Activated naive CD8-positive, alpha-beta T cell (primary cell): ENCODE data around the gene NPB.
"Not testable (repeated sequence)": the region's sequence is repeated elsewhere in the genome, so short reads cannot be mapped to it uniquely, and the experiment has no call there.

ENCODE experiments used
- H3K27ac Mint-ChIP-seq: one replicate; pipeline ENCODE4 v1.8.0; 2021; ENCODE audit warnings: mixed read lengths
- H3K27me3 Mint-ChIP-seq: one replicate; pipeline ENCODE4 v1.8.0; 2021; ENCODE audit warnings: mixed read lengths
- H3K36me3 Mint-ChIP-seq: one replicate; pipeline ENCODE4 v1.8.0; 2021; ENCODE audit warnings: mixed read lengths
- H3K4me1 Mint-ChIP-seq: one replicate; pipeline ENCODE4 v1.8.0; 2021; ENCODE audit warnings: low read depth, mixed read lengths
- H3K4me3 Mint-ChIP-seq: one replicate; pipeline ENCODE4 v1.8.0; 2021; ENCODE audit warnings: mild to moderate bottlenecking, mixed read lengths
- H3K9me3 Mint-ChIP-seq: one replicate; pipeline ENCODE4 v1.8.0; 2021; ENCODE audit warnings: low read depth, mixed read lengths

Gene NPB

DNA sequence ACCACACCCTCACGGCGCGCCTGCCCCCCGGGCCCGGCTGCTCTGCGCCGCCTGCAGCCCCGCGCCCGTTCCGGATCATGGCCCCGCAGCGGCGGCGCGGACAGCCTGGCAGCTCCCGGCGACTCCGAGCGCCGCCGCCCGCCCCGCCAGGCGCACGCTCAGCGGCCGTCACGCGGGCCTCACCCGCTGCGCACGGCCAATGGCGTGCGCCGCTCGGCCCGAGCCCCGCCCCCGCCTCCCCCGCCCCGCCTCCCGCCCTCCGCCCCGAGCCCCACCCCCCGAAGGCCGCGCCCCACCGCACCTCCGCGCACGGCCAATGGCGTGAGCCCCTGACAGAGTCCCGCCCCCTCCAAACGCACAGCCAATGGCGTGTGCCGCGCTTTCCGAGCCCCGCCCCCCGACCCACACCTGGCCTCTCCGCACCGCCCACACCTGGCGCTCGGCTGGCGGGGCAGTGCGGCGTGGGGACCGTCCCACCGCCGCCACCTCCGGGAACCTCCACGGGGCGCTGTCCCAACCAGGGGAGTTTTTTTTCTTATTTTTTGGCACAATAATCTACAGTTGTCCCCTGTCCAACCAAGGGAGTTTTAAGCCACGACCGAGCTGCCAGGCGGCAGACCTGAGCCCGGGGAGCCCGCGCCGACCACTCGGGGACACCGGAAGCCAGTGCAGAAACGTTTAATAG lies 9.4 kb downstream of the NPB start, which contains the start of gene PCYT2:
Gene PCYT2 (minus strand): TSS at position 123 of the 685 bp plus-strand sequence. CDS start 44 bp downstream, at position 79.
- H3K27ac Mint-ChIP-seq: no peak within 1 kb of the TSS

DNA sequence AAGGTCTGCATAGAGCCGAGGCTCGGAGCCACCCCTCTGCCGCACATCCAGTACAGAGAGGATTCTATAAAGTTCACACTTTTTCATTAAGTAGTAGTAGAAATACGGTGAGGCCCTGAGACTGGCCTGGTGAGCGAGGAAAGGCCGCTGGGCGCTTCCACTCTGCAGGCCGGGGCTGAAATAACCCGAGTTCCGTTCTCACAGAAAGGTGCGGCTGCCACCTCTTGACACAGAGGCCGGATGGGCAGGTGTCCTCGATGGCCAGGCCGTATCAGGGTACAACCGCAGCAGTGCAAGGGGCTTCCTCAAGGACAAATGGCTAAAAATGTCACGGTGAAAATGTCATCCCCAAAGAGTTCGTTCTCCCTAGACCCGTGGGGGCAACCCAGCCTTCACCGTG lies 9.9 kb downstream of the NPB start:
- Mint-ChIP-seq H3K27me3 (no peaks in the 10 kb centered on the region), H3K4me1 (peaks cover 18% of the 10 kb centered on the region), H3K9me3 (no peaks in the 10 kb centered on the region), H3K4me3 (peak overlapping the region; percentile 42), H3K36me3 (peaks cover 6% of the 10 kb centered on the region), H3K27ac (no peak overlapping the region)

More for the DNA sequence above, 9.4 kb downstream of the NPB start, which contains the start of gene PCYT2:
- Mint-ChIP-seq H3K9me3 (no peaks in the 10 kb centered on the region), H3K36me3 (peaks cover 4% of the 10 kb centered on the region), H3K4me3 (peak within 1 kb of the TSS; percentile 86), H3K27me3 (no peaks in the 10 kb centered on the region), H3K4me1 (peaks cover 13% of the 10 kb centered on the region)

DNA sequence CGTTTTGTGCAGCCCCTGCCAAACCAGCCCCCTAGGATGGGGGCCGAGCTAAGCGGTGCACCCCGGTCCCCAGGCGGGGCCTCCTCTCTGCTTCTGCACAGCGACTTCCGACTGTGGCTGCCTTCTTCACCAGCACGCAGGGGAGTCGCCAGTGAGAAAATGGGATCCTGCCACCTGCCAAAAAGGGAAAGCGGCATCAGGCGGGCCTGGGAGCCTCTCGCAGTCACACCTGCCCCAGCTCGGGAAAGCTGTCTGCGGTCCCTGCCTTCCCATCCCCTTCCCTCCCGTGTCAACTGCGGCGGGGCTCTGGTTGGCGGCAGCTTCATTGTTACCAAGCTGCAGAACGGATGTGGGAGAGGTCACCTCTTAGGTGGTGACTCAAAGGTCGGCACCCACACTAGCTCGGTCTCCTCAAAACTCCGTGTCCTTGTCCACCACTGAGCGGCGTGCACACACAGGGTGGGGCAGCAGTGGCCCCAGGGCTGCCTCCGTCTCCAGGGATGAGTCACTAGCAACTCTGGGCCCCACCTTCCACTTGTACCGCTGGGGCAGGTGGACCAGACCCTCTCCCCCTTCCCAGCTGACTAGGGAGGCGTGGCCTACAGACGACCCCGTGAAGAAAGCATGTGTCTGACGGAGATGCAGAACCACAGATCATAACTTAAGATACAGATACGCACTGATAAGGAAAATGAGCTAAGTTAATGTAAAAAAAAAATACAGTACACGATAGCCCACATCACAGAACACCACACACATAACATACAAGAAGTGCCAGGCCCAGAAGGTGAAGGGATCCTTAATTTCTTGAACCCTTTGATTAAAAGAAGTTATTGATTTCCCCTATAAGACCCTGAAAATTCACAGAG lies 10.6 kb downstream of the NPB start:
- peaks cover 23% of the 10 kb centered on the region for H3K4me1 Mint-ChIP-seq
- no peak overlapping the region for H3K27ac Mint-ChIP-seq
- H3K36me3 Mint-ChIP-seq: peaks cover 6% of the 10 kb centered on the region
- H3K4me3 Mint-ChIP-seq: no peak overlapping the region
- no peaks in the 10 kb centered on the region for H3K27me3 Mint-ChIP-seq
- no peaks in the 10 kb centered on the region for H3K9me3 Mint-ChIP-seq

DNA sequence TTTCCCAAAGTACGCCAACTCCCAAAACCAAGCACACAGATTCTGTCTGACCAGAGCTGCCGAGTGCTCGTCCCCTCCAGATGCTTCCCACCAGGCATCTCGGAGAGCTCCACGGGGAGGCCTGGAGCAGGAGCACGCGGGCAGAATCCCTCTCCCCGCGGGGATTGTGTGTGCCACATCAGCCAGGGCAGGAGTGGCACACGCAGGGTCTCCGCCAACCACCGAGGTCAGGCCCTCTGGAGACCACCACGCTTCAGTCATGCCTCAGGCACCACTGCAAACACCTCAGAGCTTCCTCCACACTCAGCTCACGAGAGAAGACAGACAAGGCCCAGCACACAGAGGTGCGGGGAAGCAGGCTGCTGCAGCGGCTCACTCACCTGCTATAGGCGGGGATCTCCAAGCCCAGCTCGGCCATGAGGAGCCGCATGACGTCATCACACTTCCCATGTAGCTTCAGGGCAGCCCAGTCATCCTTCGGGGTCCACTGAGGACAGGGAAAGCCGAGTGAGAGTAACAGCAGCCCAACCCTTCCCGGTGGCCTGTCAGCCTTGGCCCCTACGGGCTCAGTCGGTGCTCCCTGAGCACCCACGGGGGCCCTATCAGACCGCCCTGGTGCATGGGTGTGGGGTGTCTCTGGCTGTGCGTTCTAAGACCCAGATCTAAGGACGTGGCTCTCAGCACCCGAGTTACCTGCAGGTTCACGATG lies 11.5 kb downstream of the NPB start:
- H3K4me1 Mint-ChIP-seq: peaks cover 28% of the 10 kb centered on the region

DNA sequence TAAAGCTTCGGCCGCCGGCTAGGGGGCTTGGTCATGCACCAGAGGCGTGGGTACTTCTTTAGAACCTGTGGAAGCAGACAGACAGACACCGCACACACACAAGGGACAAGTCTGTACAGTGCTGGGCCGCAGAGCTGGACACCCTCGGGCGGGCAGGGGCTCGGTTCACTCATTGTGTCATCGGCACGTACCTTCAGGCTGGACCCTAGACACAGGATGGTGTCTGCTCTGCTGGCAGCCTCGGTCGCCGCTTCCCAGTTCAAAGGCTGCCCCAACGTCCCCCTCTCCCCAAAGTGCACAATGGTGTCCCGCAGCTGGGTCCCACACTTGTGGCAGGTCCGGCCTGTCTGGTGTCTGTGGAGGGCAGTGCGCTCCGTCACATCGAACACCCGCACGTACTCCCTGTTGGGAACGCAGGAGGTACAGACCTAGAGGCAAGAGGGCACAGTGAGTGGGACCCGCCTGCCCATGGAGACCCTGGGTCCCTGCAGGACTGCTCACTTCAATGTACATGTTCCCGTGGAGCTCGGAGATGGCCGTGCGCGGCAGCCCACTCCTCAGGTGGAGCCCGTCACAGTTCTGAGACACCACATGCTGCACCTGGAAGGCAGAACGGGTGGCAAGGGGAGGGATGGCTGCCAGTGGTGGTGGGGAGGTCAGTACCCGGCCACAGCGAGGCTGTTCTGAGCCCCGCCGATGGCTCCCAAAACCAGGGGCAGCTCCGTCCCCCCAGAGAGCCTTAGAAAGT lies 12.2 kb downstream of the NPB start:
- peaks cover 6% of the 10 kb centered on the region for H3K36me3 Mint-ChIP-seq
- H3K27ac Mint-ChIP-seq: no peak overlapping the region
- no peak overlapping the region for H3K4me3 Mint-ChIP-seq
- no peaks in the 10 kb centered on the region for H3K27me3 Mint-ChIP-seq
- H3K4me1 Mint-ChIP-seq: peaks cover 33% of the 10 kb centered on the region
- no peaks in the 10 kb centered on the region for H3K9me3 Mint-ChIP-seq

More for the DNA sequence above, 11.5 kb downstream of the NPB start:
- H3K27me3 Mint-ChIP-seq: no peaks in the 10 kb centered on the region
- H3K4me3 Mint-ChIP-seq: peak overlapping the region; percentile 17
- H3K27ac Mint-ChIP-seq: no peak overlapping the region
- peaks cover 6% of the 10 kb centered on the region for H3K36me3 Mint-ChIP-seq
- no peaks in the 10 kb centered on the region for H3K9me3 Mint-ChIP-seq

DNA sequence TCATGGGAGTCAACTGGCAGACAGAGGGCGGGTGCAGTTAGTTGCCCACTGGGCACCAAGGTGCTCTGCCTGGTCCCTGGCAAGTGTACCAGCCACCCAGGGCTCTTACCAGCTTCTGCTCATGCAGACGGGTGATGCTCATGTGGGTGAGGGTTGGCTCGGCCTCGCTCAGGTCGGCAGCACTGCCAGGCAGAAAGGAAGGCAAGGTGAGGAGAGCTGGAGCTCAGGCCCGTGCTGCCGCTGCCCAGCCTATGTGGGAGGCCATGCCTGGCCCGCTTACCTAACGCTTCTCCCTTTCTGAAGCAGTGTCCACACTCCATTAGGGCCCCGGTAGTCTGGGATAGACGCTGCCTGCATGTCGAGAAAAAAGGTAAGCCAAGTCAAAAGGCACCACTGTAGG lies 13.3 kb downstream of the NPB start:
- H3K4me1 Mint-ChIP-seq: peaks cover 29% of the 10 kb centered on the region
- no peaks in the 10 kb centered on the region for H3K27me3 Mint-ChIP-seq
- H3K27ac Mint-ChIP-seq: no peak overlapping the region
- no peak overlapping the region for H3K4me3 Mint-ChIP-seq
- peaks cover 6% of the 10 kb centered on the region for H3K36me3 Mint-ChIP-seq
- no peaks in the 10 kb centered on the region for H3K9me3 Mint-ChIP-seq

DNA sequence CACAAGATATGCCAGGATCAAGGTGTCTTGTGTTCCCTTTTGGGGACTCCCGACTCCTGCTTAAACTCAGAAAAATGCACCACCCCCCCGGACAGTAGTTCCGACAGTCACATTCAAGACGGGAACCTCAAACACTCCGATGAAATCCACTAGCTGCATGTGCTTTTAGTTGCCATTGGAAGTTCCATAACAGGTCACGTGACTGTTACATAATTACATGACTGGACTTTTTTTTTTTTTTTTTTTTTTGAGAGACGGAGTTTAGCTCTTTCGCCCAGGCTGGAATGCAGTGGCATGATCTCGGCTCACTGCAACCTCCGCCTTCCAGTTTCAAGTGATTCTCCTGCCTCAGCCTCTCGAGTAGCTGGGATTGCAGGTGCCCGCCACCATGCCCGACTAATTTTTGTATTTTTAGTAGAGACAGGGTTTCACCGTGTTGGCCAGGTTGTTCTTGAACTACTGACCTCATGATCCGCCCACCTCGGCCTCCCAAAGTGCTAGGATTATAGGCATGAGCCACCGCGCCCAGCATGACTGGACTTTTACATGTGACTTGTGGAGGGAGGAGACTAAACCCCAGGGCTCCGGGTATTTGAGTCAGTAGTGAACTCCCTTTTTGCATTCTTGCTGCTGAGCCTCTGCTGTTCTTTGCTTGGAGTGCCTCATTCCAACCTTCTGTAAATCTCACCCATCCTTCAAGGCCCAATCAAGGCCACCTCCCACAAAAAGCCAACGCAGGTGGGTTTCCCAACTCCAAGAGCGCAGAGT lies 14.4 kb downstream of the NPB start:
- no peaks in the 10 kb centered on the region for H3K27me3 Mint-ChIP-seq
- peaks cover 27% of the 10 kb centered on the region for H3K4me1 Mint-ChIP-seq
- peak overlapping the region; percentile 89 for H3K4me3 Mint-ChIP-seq
- H3K9me3 Mint-ChIP-seq: no peaks in the 10 kb centered on the region
- no peak overlapping the region for H3K27ac Mint-ChIP-seq
- H3K36me3 Mint-ChIP-seq: peaks cover 6% of the 10 kb centered on the region

DNA sequence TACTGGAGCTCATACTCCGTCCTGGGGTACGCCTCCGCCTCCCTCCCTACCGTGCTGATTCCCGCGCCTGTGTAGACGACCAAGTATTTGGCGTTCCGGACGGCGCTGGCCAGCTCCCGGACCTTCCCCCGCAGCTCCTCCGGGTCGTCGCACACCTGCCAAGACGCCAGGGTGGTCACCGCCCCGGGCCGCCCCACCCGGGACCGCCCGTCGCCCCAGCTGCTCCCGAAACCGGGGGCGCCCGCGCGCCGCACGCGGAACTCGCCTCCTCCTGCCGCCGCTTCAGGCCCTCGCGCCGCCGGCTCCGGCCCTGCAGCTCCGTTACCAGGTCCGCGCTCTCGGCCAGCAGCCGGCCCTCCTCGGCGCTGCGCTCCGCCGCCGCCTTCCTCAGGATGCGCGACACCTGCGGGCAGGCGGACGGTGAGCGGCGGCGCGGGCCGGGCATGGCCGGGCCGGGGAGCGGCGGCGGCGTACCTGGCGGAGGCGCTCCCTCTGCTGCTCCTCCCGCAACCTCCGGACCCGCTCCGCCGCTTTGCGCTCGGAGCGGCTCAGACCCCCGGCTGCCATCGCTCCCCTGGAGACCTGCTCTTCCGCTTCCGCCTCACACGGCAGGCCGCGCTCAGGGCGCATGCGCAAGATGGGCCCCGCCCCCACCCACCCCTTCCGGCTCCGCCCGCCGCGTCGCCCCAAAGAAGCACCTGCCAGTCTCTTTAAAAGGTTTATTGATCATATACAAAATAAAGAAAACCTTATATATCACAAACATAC lies 15.7 kb downstream of the NPB start, which contains the start of gene SIRT7:
Gene SIRT7 (minus strand): TSS at position 612 of the 768 bp plus-strand sequence. CDS start 45 bp downstream, at position 567.
- peak within 1 kb of the TSS; percentile 89 for H3K4me3 Mint-ChIP-seq
- no peaks in the 10 kb centered on the region for H3K27me3 Mint-ChIP-seq
- H3K4me1 Mint-ChIP-seq: peaks cover 27% of the 10 kb centered on the region
- H3K27ac Mint-ChIP-seq: no peak within 1 kb of the TSS
- no peaks in the 10 kb centered on the region for H3K9me3 Mint-ChIP-seq
- H3K36me3 Mint-ChIP-seq: peaks cover 6% of the 10 kb centered on the region

DNA sequence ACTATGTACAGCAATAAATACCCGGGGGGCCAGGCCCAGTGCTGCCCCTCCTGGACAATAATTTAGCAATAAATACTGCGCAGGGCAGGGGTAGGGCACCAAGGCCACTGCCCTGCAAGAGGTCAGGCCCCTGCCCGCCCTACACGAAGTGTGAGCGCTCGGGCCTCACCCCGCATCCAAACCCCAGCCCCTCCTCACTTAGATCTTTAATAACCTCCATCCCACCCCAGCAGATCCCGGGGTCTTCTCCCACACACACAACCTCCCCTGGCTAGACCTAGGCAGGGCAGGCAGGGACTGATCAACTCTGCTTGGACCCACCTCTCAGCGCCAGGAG lies 16.3 kb downstream of the NPB start:
- not testable (repeated sequence) for H3K27ac Mint-ChIP-seq, H3K9me3 Mint-ChIP-seq, H3K36me3 Mint-ChIP-seq, H3K27me3 Mint-ChIP-seq
- Mint-ChIP-seq H3K4me1 (peaks cover 27% of the 10 kb centered on the region), H3K4me3 (peak overlapping the region; percentile 87)

DNA sequence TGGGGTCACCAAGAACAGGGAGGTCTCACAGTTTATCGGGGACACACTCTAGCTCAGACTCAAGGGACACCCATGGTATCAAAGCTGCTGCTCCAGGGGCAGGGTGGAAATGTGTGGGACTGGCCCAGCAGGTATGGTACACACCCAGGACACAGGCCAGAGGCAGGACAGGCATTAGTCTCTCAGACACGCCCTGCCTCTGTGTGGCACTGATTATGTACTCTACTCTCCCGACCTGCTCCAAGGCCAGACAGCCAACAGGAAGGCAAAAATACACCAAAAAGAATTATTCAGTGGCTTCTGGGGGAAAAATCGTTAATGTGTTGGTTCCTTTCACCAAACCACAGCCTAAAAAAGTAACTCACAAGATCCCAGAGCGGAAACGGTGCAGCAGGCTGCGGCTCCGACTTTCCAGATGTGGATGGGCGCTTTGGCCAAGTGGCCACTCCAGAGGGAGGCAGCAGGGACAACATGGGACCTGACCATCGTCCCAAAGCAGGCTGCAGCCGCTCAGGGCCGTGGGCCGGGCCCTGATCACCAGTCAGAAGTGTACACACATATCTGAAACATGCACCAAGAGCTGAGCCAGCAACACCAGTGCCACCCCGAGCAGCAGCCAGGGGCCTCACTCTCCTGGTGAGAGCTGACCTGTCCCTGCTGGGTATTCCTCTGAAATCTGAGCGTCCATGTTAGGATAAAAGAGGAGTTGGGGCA lies 17.0 kb downstream of the NPB start:
- H3K4me3 Mint-ChIP-seq: peak overlapping the region; percentile 87
- peaks cover 27% of the 10 kb centered on the region for H3K4me1 Mint-ChIP-seq
- peaks cover 2% of the 10 kb centered on the region for H3K36me3 Mint-ChIP-seq
- H3K27ac Mint-ChIP-seq: no peak overlapping the region
- H3K27me3 Mint-ChIP-seq: no peaks in the 10 kb centered on the region
- no peaks in the 10 kb centered on the region for H3K9me3 Mint-ChIP-seq

DNA sequence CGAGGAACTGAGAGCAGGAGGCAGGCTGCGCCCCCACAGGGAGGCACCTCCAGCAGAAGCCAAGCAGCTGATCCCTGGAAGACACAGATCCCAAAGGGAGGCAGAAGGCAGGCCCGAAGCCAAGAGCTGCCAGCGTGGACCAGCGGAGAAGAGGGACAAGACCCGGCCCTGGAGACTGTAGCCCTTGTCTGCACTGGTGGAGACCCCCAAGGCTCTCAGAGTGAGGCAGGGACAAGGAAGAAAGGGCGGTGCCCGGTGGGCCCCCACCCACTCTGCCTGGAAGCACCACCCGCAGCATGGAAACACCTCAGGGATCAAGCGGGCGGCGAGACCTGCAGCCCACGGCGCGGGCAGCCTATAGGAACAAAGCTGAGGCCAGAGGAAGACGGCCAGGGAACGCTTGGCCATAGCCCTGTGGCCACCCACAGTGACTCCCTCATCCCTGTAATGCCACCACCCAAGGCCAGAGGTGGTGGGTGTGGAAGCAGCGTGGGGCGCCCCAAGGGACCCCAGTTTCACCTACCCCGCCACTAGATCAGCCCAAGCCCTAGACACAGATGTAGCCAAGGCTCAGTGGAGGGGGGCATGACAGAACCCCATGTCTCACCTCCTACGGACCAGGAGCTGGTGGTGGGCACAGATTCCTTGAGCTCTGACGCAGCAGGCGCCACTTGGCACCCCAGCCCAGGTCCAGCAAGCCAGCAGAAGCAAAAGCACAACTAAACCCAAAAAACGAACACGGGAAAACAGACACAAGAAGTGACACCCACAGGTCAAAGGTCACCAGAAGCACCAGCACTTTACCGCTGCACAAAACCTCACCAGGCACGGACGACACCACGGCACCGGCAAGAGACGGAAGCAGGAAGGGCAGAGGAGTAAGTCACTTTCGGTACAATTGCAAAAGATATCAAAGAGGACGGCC lies 18.8 kb downstream of the NPB start:
- Mint-ChIP-seq H3K27ac (no peak overlapping the region), H3K9me3 (no peaks in the 10 kb centered on the region), H3K4me3 (no peak overlapping the region), H3K4me1 (peaks cover 36% of the 10 kb centered on the region), H3K27me3 (no peaks in the 10 kb centered on the region), H3K36me3 (peaks cover 2% of the 10 kb centered on the region)

DNA sequence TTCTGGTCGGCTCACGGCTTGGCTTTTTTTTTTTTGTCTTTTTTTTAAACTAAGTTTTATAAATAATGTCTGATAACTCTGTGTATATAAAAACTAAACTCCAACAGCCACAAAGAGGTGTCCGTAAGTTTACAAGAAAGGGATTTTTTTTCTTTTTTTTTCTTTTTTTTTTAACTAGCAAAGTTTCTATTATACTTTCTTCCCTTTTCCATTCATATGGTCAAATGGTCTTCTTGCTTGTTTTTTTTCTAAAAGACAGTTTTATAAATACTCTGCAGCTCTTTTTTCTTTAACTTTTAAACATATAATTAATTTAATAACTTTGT lies 19.5 kb downstream of the NPB start:
- Mint-ChIP-seq H3K9me3 (no peaks in the 10 kb centered on the region), H3K4me3 (no peak overlapping the region), H3K4me1 (peaks cover 38% of the 10 kb centered on the region), H3K27me3 (no peaks in the 10 kb centered on the region), H3K27ac (no peak overlapping the region), H3K36me3 (peaks cover 2% of the 10 kb centered on the region)
